Left lung (tissue), 10 donors: ENCODE results near the gene TEX26. TPM values are rescaled to one million over a fixed set of nuclear protein-coding genes. Genes with fewer than 3 reads are reported as not detected.
A peak's percentile ranks its signal among the peaks of the same experiment; 100 is the strongest.

Experiments used
- ATAC-seq: fragments of 200-7000 bp; cut with Tn5 transposase; one replicate; pipeline ENCODE4 v1.9.1; 2020; ENCODE audit warnings: moderate library complexity
- DNase-seq, 4 donors: peaks; one replicate each; pipeline ENCODE4 v3.0.0-alpha.2; 2013 to 2020
- H3K27ac ChIP-seq, 2 donors: fragments of 200-600 bp; sonication (generic) in 1 of 2; one replicate each; pipeline versions ENCODE4 v1.5.0 to v1.8.0; 2020 to 2021
- H3K27me3 ChIP-seq, 2 donors: fragments of 200-600 bp; sonication (generic) in 1 of 2; one replicate each; pipeline versions ENCODE4 v1.5.0 to v1.8.0; 2020 to 2021
- H3K36me3 ChIP-seq, 2 donors: fragments of 200-600 bp; sonication (generic) in 1 of 2; one replicate each; pipeline versions ENCODE4 v1.5.0 to v1.8.0; 2020 to 2021
- H3K4me1 ChIP-seq, 2 donors: fragments of 200-600 bp; one replicate each; pipeline ENCODE4 v1.8.0; 2021
- H3K4me3 ChIP-seq, 2 donors: fragments of 200-600 bp; sonication (generic) in 1 of 2; one replicate each; pipeline versions ENCODE4 v1.5.0 to v1.8.0; 2020 to 2021; ENCODE audit warnings: mild to moderate bottlenecking in 1 of 2
- H3K9me3 ChIP-seq, 2 donors: fragments of 200-600 bp; sonication (generic) in 1 of 2; one replicate each; pipeline versions ENCODE4 v1.5.0 to v1.8.0; 2020 to 2021
- CTCF ChIP-seq, 2 donors: fragments of 200-600 bp; sonication (generic) in 1 of 2; IDR thresholded peaks; one replicate each; pipeline versions ENCODE4 v1.5.0 to v1.8.0; 2021; ENCODE audit warnings: antibody characterized with exemption in 2 of 2
- intact Hi-C, 2 donors: fragments of 100-400 bp; cut with DNase I; formaldehyde crosslinking; loops; one replicate each; pipeline versions ENCODE4 v1.11.2 to v1.14.2; 2022
- polyA plus RNA-seq, 6 donors: library from polyadenylated mRNA; unstranded; fragments of 120-200 nt; gene quantifications; one replicate each; pipeline ENCODE4 v1.2.1, GENCODE V29; 2013; ENCODE audit not compliant: insufficient read length in 6 of 6
- total RNA-seq, 2 donors: library from RNA; stranded (reverse); fragmentation: NEBNext Ultra II Directional; extraction: Animal tissue kit (Norgen Biotek cat#: 25700); gene quantifications; one replicate each; pipeline ENCODE4 v1.2.1, GENCODE V29; 2021
- donor health status: DM: no; HTN: yes; CAD: no.
- donor health status: DM: no; HTN: no; CAD: no.

Gene TEX26
- total and polyA plus RNA-seq, 8 donors, result 0.47 to 2.4 (median 0.93) TPM; not detected in 1

GRCh38 chr13:30900952-30901749 lies 31.3 kb upstream of the TEX26 start:
- no peak for DNase-seq
- no peak for TF ChIP-seq CTCF (IDR thresholded peaks at IDR 0.05)
- no peaks in the 10 kb centered on the region for H3K36me3 ChIP-seq
- no peak for ATAC-seq
- no peaks in the 10 kb centered on the region for H3K9me3 ChIP-seq
- no peak overlapping the region for H3K27ac ChIP-seq
- peaks cover 0 to 10% of the 10 kb centered on the region in 2 donors for H3K4me1 ChIP-seq
- H3K27me3 ChIP-seq, result peaks cover 11 to 36% of the 10 kb centered on the region in 2 donors
- H3K4me3 ChIP-seq, result no peak overlapping the region
- intact Hi-C loops, result no loop called here

GRCh38 chr13:30904043-30904442 lies 28.4 kb upstream of the TEX26 start:
- intact Hi-C loops, result no loop called here
- H3K27ac ChIP-seq, result no peak overlapping the region
- H3K9me3 ChIP-seq, result no peaks in the 10 kb centered on the region
- DNase-seq, result no peak
- H3K4me1 ChIP-seq, result peaks cover 3 to 23% of the 10 kb centered on the region in 2 donors
- no peak for TF ChIP-seq CTCF (IDR thresholded peaks at IDR 0.05)
- no peak for ATAC-seq
- H3K36me3 ChIP-seq, result no peaks in the 10 kb centered on the region
- peaks cover 14 to 64% of the 10 kb centered on the region in 2 donors for H3K27me3 ChIP-seq
- no peak overlapping the region for H3K4me3 ChIP-seq

- H3K27me3 ChIP-seq, result peaks cover 14 to 66% of the 10 kb centered on the region in 2 donors
- H3K4me3 ChIP-seq, result peak within 1 kb of the TSS; percentile 23 to 28
- H3K36me3 ChIP-seq, result no peaks in the 10 kb centered on the region
- peak; percentile 64 for ATAC-seq
- intact Hi-C loops, result no loop called here
- peak within 1 kb of the TSS; percentile 18 to 71 for H3K27ac ChIP-seq
- peaks cover 3 to 23% of the 10 kb centered on the region in 2 donors for H3K4me1 ChIP-seq
- DNase-seq, result peak in 3 of 4 donors; percentile 26 to 80 (median 47)
- no peaks in the 10 kb centered on the region for H3K9me3 ChIP-seq
- TF ChIP-seq CTCF (IDR thresholded peaks at IDR 0.05), result no peak
Observed at GRCh38 chr13:30905932-30906383, 26.5 kb upstream of the TEX26 start, which contains the start of gene MEDAG. TSS of gene MEDAG (plus strand) at chr13:30906271. CDS start at chr13:30906516, 245 bp downstream.

- no peak for TF ChIP-seq CTCF (IDR thresholded peaks at IDR 0.05)
- Histone ChIP-seq H3K4me3 (peak overlapping the region; percentile 23 to 28), H3K27me3 (peaks cover 14 to 66% of the 10 kb centered on the region in 2 donors), H3K4me1 (peaks cover 3 to 23% of the 10 kb centered on the region in 2 donors), H3K9me3 (no peaks in the 10 kb centered on the region), H3K27ac (peak overlapping the region; percentile 18 to 71), H3K36me3 (no peaks in the 10 kb centered on the region)
- DNase-seq (peak in 2 of 4 donors; percentile 29 to 78), ATAC-seq (peak; percentile 32)
- intact Hi-C loops, result no loop called here
Observed at GRCh38 chr13:30906411-30907051, 25.9 kb upstream of the TEX26 start.
